Erythroblast (primary cell): ENCODE data around the gene CORO2B.

Source experiments
- GATA1 ChIP-seq: IDR thresholded peaks from 2 replicates; pipeline ENCODE4 v1.6.1; 2011; ENCODE audit warnings: low read depth, mild to moderate bottlenecking, control low read depth, low read length, moderate library complexity
- POLR2A ChIP-seq: IDR thresholded peaks from 2 replicates; pipeline ENCODE4 v1.6.1; 2011; ENCODE audit warnings: mild to moderate bottlenecking, low read length

DNA sequence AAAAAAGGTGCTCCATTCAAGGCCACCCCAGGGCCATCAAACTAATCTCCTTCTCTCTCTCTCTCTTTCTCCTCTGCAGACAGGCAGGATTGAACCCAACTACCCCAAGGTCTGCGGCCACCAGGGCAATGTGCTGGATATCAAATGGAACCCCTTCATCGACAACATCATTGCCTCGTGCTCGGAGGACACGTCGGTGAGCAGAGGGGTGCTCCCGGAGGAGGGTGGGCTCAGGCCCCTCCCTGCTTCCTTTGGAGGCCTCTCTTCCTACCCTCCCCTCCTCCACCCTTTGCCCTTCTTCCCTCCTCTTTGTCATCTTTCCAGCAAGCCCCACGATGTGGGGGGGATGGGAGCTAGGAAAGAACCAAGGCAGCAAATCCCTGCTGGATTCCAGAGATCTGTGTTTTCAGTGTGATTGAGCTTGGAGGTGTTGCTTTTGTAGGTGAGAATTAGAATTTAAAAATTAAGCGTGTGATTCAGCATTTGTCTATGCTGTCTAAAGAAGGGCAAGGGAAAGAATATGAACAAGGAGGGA, 116.3 kb downstream of the CORO2B start:
- TF ChIP-seq POLR2A = no peak
- TF ChIP-seq GATA1 = no peak
